Prostate gland (tissue), 2 donors: ENCODE measurements around the gene TNNI3K.

Source experiments
- CTCF ChIP-seq, 4 experiments: fragments of 200-600 bp in 2 of 4; fragments of 450-650 bp in 2 of 4; sonication (generic) in 2 of 4; IDR thresholded peaks; 1 replicate in 3 of 4; 2 replicates in 1 of 4; pipeline ENCODE4 v1.5.1; 2016 to 2019; ENCODE audit warnings: antibody characterized with exemption in 4 of 4, mild to moderate bottlenecking in 2 of 4, moderate library complexity in 2 of 4
- POLR2A ChIP-seq: fragments of 450-650 bp; IDR thresholded peaks from one replicate; pipeline ENCODE4 v1.6.1; 2016; ENCODE audit warnings: antibody characterized with exemption, mild to moderate bottlenecking
- POLR2AphosphoS5 ChIP-seq: sonication (generic); formaldehyde crosslinking; IDR thresholded peaks from one replicate; pipeline ENCODE4 v1.6.1; 2017; ENCODE audit warnings: antibody characterized with exemption

GRCh38 chr1:74425676-74426075, 190.5 kb downstream of the TNNI3K start:
- TF ChIP-seq CTCF (IDR thresholded peaks at IDR 0.05): no peak
- no peak for TF ChIP-seq POLR2A
- no peak for TF ChIP-seq POLR2AphosphoS5
